ENCODE data around the gene ACVR1B. TPM values are rescaled to one million over a fixed set of nuclear protein-coding genes. Genes with fewer than 3 reads are reported as not detected.

ACVR1B gene
- total RNA-seq, 1 donor from 2014 or later, result 65.7 TPM

DNA sequence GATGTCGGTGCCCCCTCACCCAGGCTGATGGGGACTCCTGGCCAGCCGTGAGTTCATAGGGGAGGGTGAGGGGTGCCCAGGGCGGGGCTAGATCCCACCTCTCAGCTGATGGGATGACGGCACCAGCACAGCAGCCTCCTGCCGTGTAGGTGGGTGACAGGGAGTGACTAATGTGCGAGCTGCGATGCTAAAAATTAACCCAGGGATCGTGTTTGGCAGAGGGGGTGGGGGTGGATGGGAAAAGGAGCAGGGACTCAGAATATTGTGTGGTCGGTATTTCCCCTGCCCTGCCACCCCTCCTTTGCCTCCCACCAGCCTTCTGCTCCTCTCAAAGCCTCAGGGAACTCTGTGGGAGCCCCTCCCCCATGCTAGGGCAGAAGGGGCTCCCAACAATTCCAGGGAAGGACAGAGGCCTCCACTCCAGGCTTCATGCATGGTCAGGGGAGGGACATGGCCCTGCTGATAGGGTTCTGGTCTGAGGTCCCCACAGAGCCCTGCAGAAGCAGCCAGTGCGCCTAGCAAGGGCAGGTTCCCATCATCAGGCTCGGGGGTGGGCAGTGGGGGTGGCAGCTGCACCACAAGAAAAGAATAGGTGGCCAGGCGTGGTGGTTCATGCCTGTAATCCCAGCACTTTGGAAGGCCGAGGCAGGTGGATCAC, 67.7 kb downstream of the ACVR1B start:
- no peak for DNase-seq (ENCODE audit: low spot score, unreplicated experiment)
- Mint-ChIP-seq H3K27ac (peak overlapping the region; percentile 93), H3K4me1 (ENCODE audit: low read depth) (peaks cover 30% of the 10 kb centered on the region), H3K9me3 (ENCODE audit: low read depth) (no peaks in the 10 kb centered on the region), H3K27me3 (peaks cover 26% of the 10 kb centered on the region), H3K4me3 (ENCODE audit: low read depth) (no peak overlapping the region), H3K36me3 (ENCODE audit: insufficient read depth) (no peaks in the 10 kb centered on the region)
- TF ChIP-seq, protein P1, sequence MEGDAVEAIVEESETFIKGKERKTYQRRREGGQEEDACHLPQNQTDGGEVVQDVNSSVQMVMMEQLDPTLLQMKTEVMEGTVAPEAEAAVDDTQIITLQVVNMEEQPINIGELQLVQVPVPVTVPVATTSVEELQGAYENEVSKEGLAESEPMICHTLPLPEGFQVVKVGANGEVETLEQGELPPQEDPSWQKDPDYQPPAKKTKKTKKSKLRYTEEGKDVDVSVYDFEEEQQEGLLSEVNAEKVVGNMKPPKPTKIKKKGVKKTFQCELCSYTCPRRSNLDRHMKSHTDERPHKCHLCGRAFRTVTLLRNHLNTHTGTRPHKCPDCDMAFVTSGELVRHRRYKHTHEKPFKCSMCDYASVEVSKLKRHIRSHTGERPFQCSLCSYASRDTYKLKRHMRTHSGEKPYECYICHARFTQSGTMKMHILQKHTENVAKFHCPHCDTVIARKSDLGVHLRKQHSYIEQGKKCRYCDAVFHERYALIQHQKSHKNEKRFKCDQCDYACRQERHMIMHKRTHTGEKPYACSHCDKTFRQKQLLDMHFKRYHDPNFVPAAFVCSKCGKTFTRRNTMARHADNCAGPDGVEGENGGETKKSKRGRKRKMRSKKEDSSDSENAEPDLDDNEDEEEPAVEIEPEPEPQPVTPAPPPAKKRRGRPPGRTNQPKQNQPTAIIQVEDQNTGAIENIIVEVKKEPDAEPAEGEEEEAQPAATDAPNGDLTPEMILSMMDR (IDR thresholded peaks at IDR 0.05; ENCODE audit: unreplicated experiment), result no peak

DNA sequence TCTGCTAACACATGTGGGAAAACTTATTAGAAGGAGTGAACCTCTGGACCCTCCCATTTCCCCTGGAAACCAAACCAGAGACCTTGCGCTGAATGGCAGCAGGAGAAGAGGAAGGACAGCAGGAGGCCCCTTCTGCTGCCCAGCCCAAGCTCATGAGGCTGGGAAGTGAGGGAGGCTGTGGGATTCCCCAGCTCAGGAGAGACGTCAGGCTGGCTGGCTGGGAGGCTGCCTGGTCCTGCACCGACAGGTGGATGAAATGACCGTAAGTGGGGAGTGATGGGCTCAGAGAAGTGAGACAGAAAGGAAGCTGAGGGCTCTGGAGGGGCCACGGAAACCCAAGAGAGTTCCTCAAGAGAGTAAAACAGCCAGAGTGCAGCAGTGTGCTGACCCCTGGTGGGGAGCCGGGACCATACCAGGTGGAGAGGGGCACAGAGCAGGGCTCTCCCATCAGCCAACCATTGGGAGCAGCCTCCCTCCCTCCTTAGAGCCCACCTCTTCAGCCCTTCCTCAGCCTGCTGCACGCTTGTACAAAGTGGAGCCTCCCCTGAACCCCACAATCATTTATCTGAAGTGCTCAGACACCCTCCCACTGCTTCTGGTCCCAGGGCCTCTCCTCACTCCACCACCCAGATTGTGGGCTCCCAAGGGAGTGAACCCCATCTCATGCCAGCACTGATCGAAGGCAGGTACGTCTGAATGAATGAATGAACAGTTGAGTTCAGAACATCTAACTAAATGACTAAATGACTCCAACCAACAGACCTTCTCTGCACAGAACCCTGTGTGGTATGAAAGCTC, 69.2 kb downstream of the ACVR1B start:
- no peaks in the 10 kb centered on the region for H3K9me3 Mint-ChIP-seq (ENCODE audit: low read depth)
- H3K4me1 Mint-ChIP-seq (ENCODE audit: low read depth), result peaks cover 33% of the 10 kb centered on the region
- DNase-seq (ENCODE audit: low spot score, unreplicated experiment), result peak; percentile 64
- H3K4me3 Mint-ChIP-seq (ENCODE audit: low read depth), result peak overlapping the region; percentile 44
- H3K36me3 Mint-ChIP-seq (ENCODE audit: insufficient read depth), result no peaks in the 10 kb centered on the region
- peak overlapping the region; percentile 8 for H3K27ac Mint-ChIP-seq
- peaks cover 32% of the 10 kb centered on the region for H3K27me3 Mint-ChIP-seq
- TF ChIP-seq, protein P1 (IDR thresholded peaks at IDR 0.05; ENCODE audit: unreplicated experiment), result peak; percentile 91

DNA sequence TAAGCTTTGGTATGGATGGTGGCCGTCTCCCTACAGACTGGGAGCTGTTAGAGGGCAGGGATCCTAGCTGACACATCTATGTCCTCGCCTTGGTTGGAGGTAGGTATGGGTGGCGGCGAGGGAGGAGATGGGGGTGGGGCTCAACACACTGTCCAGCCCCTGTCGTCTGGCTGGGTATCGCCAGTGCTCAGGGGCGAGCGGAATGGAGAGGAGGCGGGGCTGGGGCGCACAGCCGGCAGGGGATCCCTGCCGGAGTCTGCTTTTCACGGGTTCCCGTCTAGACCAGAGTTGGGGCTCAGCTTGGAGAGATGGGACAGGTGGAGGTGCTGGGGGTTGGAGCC, 71.3 kb downstream of the ACVR1B start:
- TF ChIP-seq, protein P1 (IDR thresholded peaks at IDR 0.05; ENCODE audit: unreplicated experiment), result no peak
- H3K36me3 Mint-ChIP-seq (ENCODE audit: insufficient read depth), result no peaks in the 10 kb centered on the region
- no peaks in the 10 kb centered on the region for H3K9me3 Mint-ChIP-seq (ENCODE audit: low read depth)
- peak overlapping the region; percentile 24 for H3K27ac Mint-ChIP-seq
- H3K27me3 Mint-ChIP-seq, result peaks cover 16% of the 10 kb centered on the region
- peaks cover 30% of the 10 kb centered on the region for H3K4me1 Mint-ChIP-seq (ENCODE audit: low read depth)
- H3K4me3 Mint-ChIP-seq (ENCODE audit: low read depth), result peak overlapping the region; percentile 69
- DNase-seq (ENCODE audit: low spot score, unreplicated experiment), result no peak

DNA sequence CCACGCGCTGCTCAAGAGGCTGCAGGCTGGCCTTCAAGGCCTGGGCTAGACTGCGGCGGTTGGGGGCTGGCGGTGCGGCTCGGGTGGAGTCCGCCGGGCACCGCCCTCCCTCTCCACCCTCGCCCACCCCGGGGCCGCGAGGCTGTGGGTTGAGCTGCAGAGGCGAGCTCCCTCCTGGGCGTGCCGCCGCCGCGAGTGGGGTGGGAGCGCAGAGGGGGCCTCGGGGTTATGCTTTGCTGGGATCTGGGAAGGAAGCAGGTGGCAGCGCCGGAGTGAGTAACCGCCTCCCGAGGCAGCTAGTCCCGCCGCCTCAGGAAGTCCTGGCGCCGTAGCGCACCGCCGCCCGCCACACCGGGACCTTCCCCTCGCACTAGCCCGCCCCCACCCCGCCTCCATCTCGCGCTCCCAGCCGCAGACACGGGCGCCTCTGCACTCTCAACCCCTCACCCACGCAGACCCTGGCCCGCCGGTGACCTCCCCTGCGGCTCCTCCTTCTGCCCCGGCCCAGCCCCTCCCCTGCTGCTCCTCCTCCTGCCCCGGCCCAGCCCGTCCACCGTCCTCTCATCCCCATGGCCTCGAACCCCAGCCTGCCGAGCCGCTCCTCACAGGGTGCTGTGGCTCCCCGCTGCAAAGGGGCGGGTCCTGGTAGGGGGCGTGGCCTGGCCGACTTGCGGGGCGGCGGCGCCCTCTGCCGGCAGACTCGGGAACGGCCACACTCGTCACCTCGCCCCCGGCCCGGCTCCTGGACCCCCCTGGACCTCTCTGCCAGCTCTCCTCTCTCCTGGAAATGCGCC, 71.9 kb downstream of the ACVR1B start:
- peaks cover 16% of the 10 kb centered on the region for H3K27me3 Mint-ChIP-seq
- peaks cover 30% of the 10 kb centered on the region for H3K4me1 Mint-ChIP-seq (ENCODE audit: low read depth)
- TF ChIP-seq, protein P1 (IDR thresholded peaks at IDR 0.05; ENCODE audit: unreplicated experiment), result peak; percentile 93

More for the DNA sequence above, 71.9 kb downstream of the ACVR1B start:
- DNase-seq (ENCODE audit: low spot score, unreplicated experiment), result peak; percentile 90
- Mint-ChIP-seq H3K9me3 (ENCODE audit: low read depth) (no peaks in the 10 kb centered on the region), H3K36me3 (ENCODE audit: insufficient read depth) (no peaks in the 10 kb centered on the region), H3K27ac (no peak overlapping the region), H3K4me3 (ENCODE audit: low read depth) (peak overlapping the region; percentile 69)
